HepG2 (cell line): ENCODE measurements around the gene SYT1. TPM values are rescaled to one million over a fixed set of nuclear protein-coding genes. Genes with fewer than 3 reads are reported as not detected.

Experiments used
- ATAC-seq: fragments of 200-7000 bp; cut with Tn5 transposase; 3 replicates; pipeline ENCODE4 v1.9.1; 2020; ENCODE audit warnings: mild to moderate bottlenecking, moderate library complexity
- BruUV-seq: library from RNA; stranded (reverse); fragments of 400-500 nt; replicated peaks from 2 replicates; lab custom pipeline; 2021; lab: Mats Ljungman, UMichigan
- CTCF ChIA-PET: fragments of 300-600 bp; formaldehyde crosslinking; extraction: SDS; loops from one replicate; lab custom pipeline; 2021; ENCODE audit warnings: low total read pairs, inconsistent platforms, low intra/inter-chr PET ratio; lab: Yijun Ruan, JAX
- POLR2A ChIA-PET: fragments of 350-600 bp; sonication (Branson Sonifier 250); formaldehyde crosslinking; loops from one replicate; lab custom pipeline; 2020; ENCODE audit warnings: antibody characterized with exemption, inconsistent platforms; lab: Yijun Ruan, JAX
- DNase-seq: peaks from one replicate; pipeline ENCODE4 v3.0.0-alpha.2; 2015; ENCODE audit warnings: low spot score
- FAIRE-seq: peaks from 3 replicates; lab custom pipeline; 2011; peaks lifted over from hg19 to GRCh38; lab: Jason Lieb, UNC
- H2AFZ ChIP-seq: one replicate; pipeline ENCODE4 v1.6.1; 2011; ENCODE audit warnings: low read length, inconsistent platforms
- H3K27ac ChIP-seq: fragments of 300-600 bp; 3 replicates; pipeline ENCODE4 v1.8.0; 2011; ENCODE audit warnings: mixed run types, mild to moderate bottlenecking, mixed read lengths, low read length, inconsistent platforms; ENCODE audit not compliant: insufficient read depth; ENCODE audit errors: extremely low read length
- H3K27me3 ChIP-seq, 2 experiments: fragments of 200-600 bp in 1 of 2; 2 replicates in 1 of 2; 3 replicates in 1 of 2; pipeline versions ENCODE4 v1.6.0 to v1.8.0; 2011; ENCODE audit warnings: low read length in 2 of 2, mild to moderate bottlenecking in 2 of 2, moderate library complexity in 2 of 2, inconsistent platforms in 1 of 2; ENCODE audit not compliant: insufficient read depth in 2 of 2, control insufficient read depth in 1 of 2
- H3K36me3 ChIP-seq, 2 experiments: fragments of 200-600 bp in 1 of 2; replicated peaks in 1 of 2; 2 replicates in 1 of 2; 3 replicates in 1 of 2; pipeline versions ENCODE4 v1.5.1 to v1.8.0; 2011; ENCODE audit warnings: low read length in 2 of 2, inconsistent platforms in 1 of 2; ENCODE audit not compliant: insufficient read depth in 2 of 2, control insufficient read depth in 1 of 2
- H3K4me1 ChIP-seq: 2 replicates; pipeline ENCODE4 v1.5.1; 2012; ENCODE audit warnings: low read length, inconsistent platforms; ENCODE audit not compliant: insufficient read depth
- H3K4me2 ChIP-seq: 2 replicates; pipeline ENCODE4 v1.6.0; 2011; ENCODE audit warnings: low read depth, low read length, inconsistent platforms
- H3K4me3 ChIP-seq, 3 experiments: fragments of 200-600 bp in 1 of 3; sonication (generic), shearing (Covaris generic) in 1 of 3; replicated peaks in 1 of 3; 2 replicates each; pipeline ENCODE4 v1.5.1; 2011 to 2016; ENCODE audit warnings: low read length in 3 of 3, inconsistent platforms in 2 of 3, low read depth in 2 of 3, mild to moderate bottlenecking in 2 of 3, control low read depth in 1 of 3, mixed read lengths in 1 of 3; ENCODE audit not compliant: insufficient read depth in 1 of 3
- H3K79me2 ChIP-seq: one replicate; pipeline ENCODE4 v1.6.1; 2011; ENCODE audit warnings: low read length, inconsistent platforms; ENCODE audit not compliant: insufficient read depth
- H3K9ac ChIP-seq: 2 replicates; pipeline ENCODE4 v1.6.0; 2011; ENCODE audit warnings: mild to moderate bottlenecking, low read depth, low read length, inconsistent platforms; ENCODE audit not compliant: insufficient read depth
- H3K9me3 ChIP-seq: 2 replicates; pipeline ENCODE4 v1.5.1; 2012; ENCODE audit warnings: mild to moderate bottlenecking, low read length
- H4K20me1 ChIP-seq: 2 replicates; pipeline ENCODE4 v1.6.0; 2011; ENCODE audit warnings: inconsistent platforms, mild to moderate bottlenecking, low read length, moderate library complexity; ENCODE audit not compliant: insufficient read depth
- CENPX ChIP-seq: sonication (generic); formaldehyde crosslinking; IDR thresholded peaks from 2 replicates; pipeline ENCODE4 v1.9.0; 2021; ENCODE audit warnings: mild to moderate bottlenecking, missing genetic modification reagents, moderate library complexity
- FIP1L1 ChIP-seq: fragments of 200-400 bp; formaldehyde crosslinking; IDR thresholded peaks from 2 replicates; pipeline ENCODE4 v1.6.1; 2018; ENCODE audit warnings: low read depth, mild to moderate bottlenecking, low read length, moderate library complexity, borderline replicate concordance; ENCODE audit not compliant: insufficient read depth
- KLF6 ChIP-seq: IDR thresholded peaks from 2 replicates; pipeline ENCODE4 v1.8.0; 2016; ENCODE audit warnings: missing biosample characterization, missing genetic modification reagents
- KMT2A ChIP-seq: sonication (generic); formaldehyde crosslinking; IDR thresholded peaks from 2 replicates; pipeline ENCODE4 v1.4.0; 2020; ENCODE audit warnings: missing genetic modification reagents
- NR2F1 ChIP-seq, 2 experiments: fragments of 450-650 bp in 1 of 2; formaldehyde crosslinking in 1 of 2; IDR thresholded peaks; 2 replicates each; pipeline versions ENCODE4 v1.5.0 to v1.6.1; 2016 to 2020; ENCODE audit warnings: mild to moderate bottlenecking in 1 of 2, missing compliant biosample characterization in 1 of 2, missing genetic modification reagents in 1 of 2, moderate library complexity in 1 of 2
- PAWR ChIP-seq: sonication (generic); formaldehyde crosslinking; IDR thresholded peaks from 2 replicates; pipeline ENCODE4 v1.4.0; 2020; ENCODE audit warnings: missing genetic modification reagents, mild to moderate bottlenecking, borderline replicate concordance
- PLRG1 ChIP-seq: fragments of 450-650 bp; conservative IDR thresholded peaks from 2 replicates; pipeline ENCODE4 v1.6.1; 2016
- SRSF9 ChIP-seq: fragments of 200-400 bp; formaldehyde crosslinking; IDR thresholded peaks from 2 replicates; pipeline ENCODE4 v1.6.1; 2018; ENCODE audit warnings: borderline replicate concordance, mild to moderate bottlenecking, low read depth, low read length; ENCODE audit not compliant: insufficient read depth, poor library complexity, severe bottlenecking
- TAF15 ChIP-seq: fragments of 200-400 bp; formaldehyde crosslinking; IDR thresholded peaks from one replicate; pipeline ENCODE4 v1.6.1; 2018; ENCODE audit warnings: mild to moderate bottlenecking, low read depth, low read length; ENCODE audit not compliant: poor library complexity, severe bottlenecking
- ZFAT ChIP-seq: sonication (generic); formaldehyde crosslinking; conservative IDR thresholded peaks from 2 replicates; pipeline ENCODE4 v1.8.1; 2023; ENCODE audit warnings: missing genetic modification reagents, inconsistent platforms
- ZFY ChIP-seq: sonication (generic); formaldehyde crosslinking; IDR thresholded peaks from 2 replicates; pipeline ENCODE4 v1.4.0; 2020; ENCODE audit warnings: missing genetic modification reagents
- ZMYM3 ChIP-seq: sonication (generic); formaldehyde crosslinking; IDR thresholded peaks from 2 replicates; pipeline ENCODE4 v1.5.1; 2020; ENCODE audit warnings: mild to moderate bottlenecking, missing genetic modification reagents
- ZNF10 ChIP-seq: sonication (generic); formaldehyde crosslinking; IDR thresholded peaks from 2 replicates; pipeline ENCODE4 v1.4.0; 2020; ENCODE audit warnings: mild to moderate bottlenecking, low read depth, missing genetic modification reagents, borderline replicate concordance
- ZNF709 ChIP-seq: sonication (generic); formaldehyde crosslinking; IDR thresholded peaks from 2 replicates; pipeline ENCODE4 v1.5.0; 2020; ENCODE audit warnings: mild to moderate bottlenecking, missing genetic modification reagents
- WGBS: methylation state at CpG from one replicate; pipeline ENCODE4 v1.1.6; 2017; ENCODE audit warnings: low lambda C conversion rate; 5-methylcytosine and 5-hydroxymethylcytosine counted together
- in situ Hi-C: cut with HindIII; loops from 2 replicates; pipeline ENCODE4 v1.10.0; 2017; ENCODE audit warnings: low pct_unique_long_range_greater_than_20kb; ENCODE audit not compliant: extremely low pct_ligation_motif_present
- intact Hi-C: fragments of 100-400 bp; cut with micrococcal nuclease; formaldehyde crosslinking; loops from one replicate; pipeline ENCODE4 v1.10.0; 2022; ENCODE audit not compliant: unreplicated experiment
- polyA plus RNA-seq, 8 experiments: library from polyadenylated mRNA; depleted of rRNA in 3 of 8; stranded (reverse) in 7 of 8; unstranded in 1 of 8; fragments of >200 nt; fragmentation: Illumina TruSeq in 4 of 8; extraction: Trizol in 4 of 8; gene quantifications; 2 replicates each; pipeline versions ENCODE4 v1.2.1 to v1.2.3, GENCODE V29; 2011 to 2016; ENCODE audit warnings: low read depth in 4 of 8, missing spikeins in 1 of 8, mixed read lengths in 1 of 8; ENCODE audit not compliant: insufficient read depth in 1 of 8
- total RNA-seq, 5 experiments: library from RNA; depleted of rRNA; stranded (reverse); fragments of >200 nt; fragmentation: Illumina TruSeq; extraction: Trizol; gene quantifications; 2 replicates each; pipeline ENCODE4 v1.2.3, GENCODE V29; 2016; ENCODE audit warnings: low read depth in 1 of 5

SYT1 gene
- total and polyA plus RNA-seq, 2 of the 13 experiments (the other 11 are each of a cell fraction or from before 2014, with no cell fraction given): not detected

DNA sequence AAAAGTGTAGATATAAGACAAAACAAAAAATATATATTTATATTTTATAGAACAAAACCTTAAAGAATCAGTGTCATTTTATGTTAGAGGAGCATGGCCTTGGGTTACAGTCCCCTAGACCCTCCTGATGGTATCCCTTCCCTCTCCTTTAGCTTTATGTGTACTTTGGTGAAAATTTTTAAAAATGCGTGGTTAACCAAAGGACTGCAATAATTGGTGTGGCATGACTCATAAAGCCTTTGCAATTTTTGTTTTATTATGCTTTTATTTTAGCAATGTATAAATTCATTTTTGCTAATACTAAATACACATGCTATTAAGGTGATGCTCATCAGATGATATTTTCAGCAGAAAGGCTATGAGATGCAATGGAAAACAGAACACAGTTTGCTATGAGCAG is 264.4 kb downstream of the SYT1 start:
- BruUV-seq: no TSS peak
- Histone ChIP-seq H3K9ac (no peak overlapping the region), H3K36me3 (no peaks in the 10 kb centered on the region), H3K79me2 (no peaks in the 10 kb centered on the region), H3K9me3 (no peaks in the 10 kb centered on the region), H3K4me2 (no peak overlapping the region), H4K20me1 (no peaks in the 10 kb centered on the region), H3K4me3 (no peak overlapping the region), H3K27ac (no peak overlapping the region), H2AFZ (no peak overlapping the region), H3K27me3 (no peaks in the 10 kb centered on the region), H3K4me1 (no peaks in the 10 kb centered on the region)
- ChIA-PET CTCF (no interaction called here), POLR2A (no interaction called here)
- DNase-seq (no peak), ATAC-seq (no peak), FAIRE-seq (no peak)
- intact Hi-C loops (no loop called here), in situ Hi-C loops (no loop called here)
- 0% methylated on average over 1 of the region's 1 CpG for WGBS
- no peak for TF ChIP-seq PLRG1
- no peak for TF ChIP-seq TAF15
- no peak for TF ChIP-seq ZNF10 (CRISPR knock-in tag)
- TF ChIP-seq SRSF9: no peak
- no peak for TF ChIP-seq CENPX (CRISPR knock-in tag)
- no peak for TF ChIP-seq KLF6 (CRISPR knock-in tag)
- no peak for TF ChIP-seq ZMYM3
- TF ChIP-seq ZFY: no peak
- no peak for TF ChIP-seq PAWR (CRISPR knock-in tag)
- no peak for TF ChIP-seq KMT2A (CRISPR knock-in tag)
- TF ChIP-seq ZFAT: no peak
- no peak for TF ChIP-seq ZNF709 (CRISPR knock-in tag)
- TF ChIP-seq NR2F1 (CRISPR knock-in tag; IDR thresholded peaks at IDR 0.05): no peak
- no peak for TF ChIP-seq FIP1L1
